OCI-LY3 (cell line): Measurements from ENCODE around the gene TCF4.

Experiments used
- H2AFZ ChIP-seq: fragments of 200-600, 300-600 bp; shearing (Covaris generic); 2 replicates; pipeline ENCODE4 v1.6.0; 2014; ENCODE audit warnings: antibody characterized with exemption, low read depth, low read length
- H3K27ac ChIP-seq: fragments of 200-600, 300-600 bp; sonication (generic); 2 replicates; pipeline ENCODE4 v1.5.1; 2014; ENCODE audit warnings: mild to moderate bottlenecking, low read length, moderate library complexity, mixed read lengths
- H3K27me3 ChIP-seq: fragments of 200-600, 300-600 bp; sonication (generic); 2 replicates; pipeline ENCODE4 v1.6.1; 2014; ENCODE audit warnings: low read depth, low read length, mixed read lengths
- H3K36me3 ChIP-seq: fragments of 200-600, 300-600 bp; sonication (generic); replicated peaks from 2 replicates; pipeline ENCODE3; 2014; ENCODE audit warnings: low read depth, low read length, mixed read lengths
- H3K4me1 ChIP-seq: fragments of 300-600, 200-600 bp; sonication (generic); 2 replicates; pipeline ENCODE4 v1.6.1; 2014; ENCODE audit warnings: low read length, mixed read lengths
- H3K4me2 ChIP-seq: fragments of 200-600, 300-600 bp; sonication (generic); 2 replicates; pipeline ENCODE4 v1.6.1; 2014; ENCODE audit warnings: low read length, mixed read lengths
- H3K4me3 ChIP-seq: fragments of 300-600, 200-600 bp; sonication (generic); 2 replicates; pipeline ENCODE4 v1.5.1; 2014; ENCODE audit warnings: antibody characterized with exemption, mild to moderate bottlenecking, low read length, moderate library complexity
- H3K79me2 ChIP-seq: fragments of 300-600, 200-600 bp; shearing (Covaris generic); 2 replicates; pipeline ENCODE4 v1.6.1; 2014; ENCODE audit warnings: mild to moderate bottlenecking, low read length, mixed read lengths
- H3K9ac ChIP-seq: fragments of 300-600, 200-600 bp; shearing (Covaris generic); 2 replicates; pipeline ENCODE4 v1.6.0; 2014; ENCODE audit warnings: mild to moderate bottlenecking, low read length, moderate library complexity
- H3K9me3 ChIP-seq: fragments of 200-600, 300-600 bp; shearing (Covaris generic); 2 replicates; pipeline ENCODE4 v1.6.1; 2014; ENCODE audit warnings: low read length, mixed read lengths; ENCODE audit not compliant: insufficient read depth
- H4K20me1 ChIP-seq: fragments of 200-600, 300-600 bp; sonication (generic); 2 replicates; pipeline ENCODE4 v1.6.1; 2016; ENCODE audit warnings: low read length, mixed read lengths; ENCODE audit not compliant: insufficient read depth
- EZH2phosphoT487 ChIP-seq: fragments of 200-600 bp; shearing (Covaris generic); IDR thresholded peaks from 2 replicates; pipeline ENCODE4 v1.6.1; 2018; ENCODE audit warnings: antibody characterized with exemption, mixed run types, low read depth
- TF ChIP-seq, protein P1 (sequence below): fragments of 200-600, 300-600 bp; sonication (generic); IDR thresholded peaks from 2 replicates; pipeline ENCODE4 v1.5.1; 2014; ENCODE audit warnings: antibody characterized with exemption, low read length, low read depth

Gene TCF4

DNA sequence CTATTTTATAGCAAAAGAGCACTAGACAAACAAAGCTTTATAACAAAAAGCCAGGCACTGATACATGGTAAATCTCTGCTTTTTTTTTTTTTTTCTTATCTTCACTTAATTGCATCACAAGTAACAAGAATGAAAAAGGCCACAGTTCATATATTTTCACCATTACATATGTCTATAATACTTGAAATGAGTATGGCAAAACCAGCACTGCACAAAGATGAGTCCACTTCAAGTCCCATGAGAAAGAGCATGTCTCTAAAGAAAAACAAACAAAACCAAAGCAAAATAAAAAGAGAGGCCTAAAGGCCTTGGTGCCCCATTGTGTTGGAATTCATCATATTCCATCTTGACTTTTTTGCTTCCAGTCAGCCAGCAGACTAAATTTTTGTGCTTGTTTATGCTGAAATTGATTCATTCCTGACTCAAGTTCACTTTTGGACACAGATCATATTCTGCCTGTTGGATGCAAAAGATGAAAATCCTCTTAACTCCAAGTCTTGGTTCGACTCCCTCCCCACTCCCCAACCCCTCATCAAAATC lies 363.8 kb downstream of the TCF4 start:
- TF ChIP-seq, protein P1, sequence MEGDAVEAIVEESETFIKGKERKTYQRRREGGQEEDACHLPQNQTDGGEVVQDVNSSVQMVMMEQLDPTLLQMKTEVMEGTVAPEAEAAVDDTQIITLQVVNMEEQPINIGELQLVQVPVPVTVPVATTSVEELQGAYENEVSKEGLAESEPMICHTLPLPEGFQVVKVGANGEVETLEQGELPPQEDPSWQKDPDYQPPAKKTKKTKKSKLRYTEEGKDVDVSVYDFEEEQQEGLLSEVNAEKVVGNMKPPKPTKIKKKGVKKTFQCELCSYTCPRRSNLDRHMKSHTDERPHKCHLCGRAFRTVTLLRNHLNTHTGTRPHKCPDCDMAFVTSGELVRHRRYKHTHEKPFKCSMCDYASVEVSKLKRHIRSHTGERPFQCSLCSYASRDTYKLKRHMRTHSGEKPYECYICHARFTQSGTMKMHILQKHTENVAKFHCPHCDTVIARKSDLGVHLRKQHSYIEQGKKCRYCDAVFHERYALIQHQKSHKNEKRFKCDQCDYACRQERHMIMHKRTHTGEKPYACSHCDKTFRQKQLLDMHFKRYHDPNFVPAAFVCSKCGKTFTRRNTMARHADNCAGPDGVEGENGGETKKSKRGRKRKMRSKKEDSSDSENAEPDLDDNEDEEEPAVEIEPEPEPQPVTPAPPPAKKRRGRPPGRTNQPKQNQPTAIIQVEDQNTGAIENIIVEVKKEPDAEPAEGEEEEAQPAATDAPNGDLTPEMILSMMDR: no peak
- TF ChIP-seq EZH2phosphoT487: no peak
- no peak overlapping the region for H2AFZ ChIP-seq
- no peak overlapping the region for H3K27ac ChIP-seq
- peaks cover 40% of the 10 kb centered on the region for H3K4me1 ChIP-seq
- H3K36me3 ChIP-seq: peaks cover 75% of the 10 kb centered on the region
- H3K27me3 ChIP-seq: no peaks in the 10 kb centered on the region
- no peaks in the 10 kb centered on the region for H3K9me3 ChIP-seq
- H3K4me2 ChIP-seq: no peak overlapping the region
- H4K20me1 ChIP-seq: 0 out of 2 replicates have a peak, but pooled peaks cover 8% of the 10 kb centered on the region
- no peak overlapping the region for H3K4me3 ChIP-seq
- H3K9ac ChIP-seq: no peak overlapping the region
- 0 out of 2 replicates have a peak, but pooled peaks cover 8% of the 10 kb centered on the region for H3K79me2 ChIP-seq

DNA sequence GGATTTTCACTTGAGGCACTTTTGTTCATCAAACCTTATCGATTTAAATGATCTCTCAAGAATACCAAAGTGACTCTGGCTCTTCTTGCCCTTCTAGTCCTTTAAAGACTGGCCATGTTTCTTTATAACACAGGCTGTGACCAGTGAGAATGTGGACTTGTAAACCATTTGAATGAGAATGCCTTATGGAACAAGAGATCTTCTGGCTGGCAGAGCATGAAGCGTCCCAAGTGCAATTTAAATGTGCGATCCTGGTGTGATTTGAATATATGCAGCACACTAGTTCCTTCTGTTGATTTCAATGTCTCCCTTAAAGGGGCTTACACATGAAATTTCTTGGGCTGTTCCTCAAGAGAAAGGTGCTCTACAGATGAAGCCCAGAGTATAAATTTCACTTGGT lies 366.4 kb downstream of the TCF4 start:
- Histone ChIP-seq H3K4me2 (peak overlapping the region; percentile 30; the same call in 1 of the 2 replicates), H4K20me1 (0 out of 2 replicates have a peak, but pooled peaks cover 8% of the 10 kb centered on the region), H3K27me3 (no peaks in the 10 kb centered on the region), H3K79me2 (no peaks in the 10 kb centered on the region), H3K9me3 (no peaks in the 10 kb centered on the region), H2AFZ (no peak overlapping the region), H3K36me3 (peaks cover 55% of the 10 kb centered on the region), H3K27ac (peak overlapping the region; percentile 75), H3K9ac (no peak overlapping the region), H3K4me3 (no peak overlapping the region), H3K4me1 (peaks cover 40% of the 10 kb centered on the region)
- TF ChIP-seq EZH2phosphoT487: no peak
- TF ChIP-seq, protein P1: no peak

DNA sequence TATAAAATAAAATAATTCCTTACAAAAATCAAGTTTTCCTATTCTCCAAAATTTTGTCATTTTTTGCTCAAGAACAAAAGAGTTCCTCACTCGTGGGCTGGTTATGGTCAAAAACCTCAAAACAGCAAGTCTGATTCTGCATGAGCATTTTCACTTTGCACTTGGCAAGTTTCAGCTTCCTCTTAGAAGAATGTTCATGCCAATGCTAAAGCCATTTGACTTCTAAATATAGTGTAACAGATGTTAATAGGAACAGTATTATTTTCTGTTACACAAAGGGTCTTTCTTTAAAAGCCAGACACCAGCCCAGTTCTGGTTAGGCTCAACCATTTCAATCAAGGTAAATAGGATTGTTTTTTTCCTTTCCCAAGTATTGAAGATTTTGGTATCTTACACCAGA lies 367.5 kb downstream of the TCF4 start:
- H3K27me3 ChIP-seq: no peaks in the 10 kb centered on the region
- H3K36me3 ChIP-seq: peaks cover 44% of the 10 kb centered on the region
- no peak overlapping the region for H3K4me3 ChIP-seq
- peak overlapping the region; percentile 30 for H3K4me2 ChIP-seq
- peak overlapping the region; percentile 2; the same call in 1 of the 2 replicates for H3K9ac ChIP-seq
- no peaks in the 10 kb centered on the region for H3K9me3 ChIP-seq
- peak overlapping the region; percentile 75 for H3K27ac ChIP-seq
- H2AFZ ChIP-seq: no peak overlapping the region
- H4K20me1 ChIP-seq: 0 out of 2 replicates have a peak, but pooled peaks cover 5% of the 10 kb centered on the region
- H3K4me1 ChIP-seq: peaks cover 40% of the 10 kb centered on the region
- no peak for TF ChIP-seq EZH2phosphoT487
- TF ChIP-seq, protein P1: no peak
- no peaks in the 10 kb centered on the region for H3K79me2 ChIP-seq

DNA sequence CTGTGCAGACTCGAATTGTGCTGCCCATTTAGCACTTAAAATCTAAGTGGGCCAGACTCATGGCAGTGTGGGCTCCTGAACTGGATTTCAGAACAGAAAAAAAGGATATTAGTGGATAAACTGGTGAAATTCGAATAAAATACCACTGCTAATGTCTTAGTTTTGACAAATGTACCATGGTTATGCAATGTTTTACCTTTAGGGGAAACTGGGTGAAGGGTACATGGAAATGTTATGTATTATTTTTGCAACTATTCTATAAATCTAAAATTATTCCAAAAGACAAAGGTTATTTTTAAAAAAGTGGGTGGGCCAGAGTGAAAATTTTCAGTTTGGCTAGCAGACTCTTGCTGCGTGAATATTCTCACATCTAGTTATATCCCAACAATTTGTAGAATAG lies 368.2 kb downstream of the TCF4 start:
- peaks cover 46% of the 10 kb centered on the region for H3K4me1 ChIP-seq
- no peaks in the 10 kb centered on the region for H3K9me3 ChIP-seq
- no peak overlapping the region for H2AFZ ChIP-seq
- H4K20me1 ChIP-seq: 0 out of 2 replicates have a peak, but pooled peaks cover 5% of the 10 kb centered on the region
- no peak overlapping the region for H3K9ac ChIP-seq
- peak overlapping the region; percentile 75 for H3K27ac ChIP-seq
- TF ChIP-seq, protein P1: no peak
- no peak for TF ChIP-seq EZH2phosphoT487
- no peak overlapping the region for H3K4me2 ChIP-seq
- no peaks in the 10 kb centered on the region for H3K79me2 ChIP-seq
- peaks cover 37% of the 10 kb centered on the region for H3K36me3 ChIP-seq
- H3K4me3 ChIP-seq: no peak overlapping the region
- H3K27me3 ChIP-seq: no peaks in the 10 kb centered on the region
